Panc1 (cell line): ENCODE data around the gene FBLN2. TPM values are rescaled to one million over a fixed set of nuclear protein-coding genes. Genes with fewer than 3 reads are reported as not detected.

Experiments used
- ATAC-seq: fragments of 200-7000 bp; cut with Tn5 transposase; 2 replicates; pipeline ENCODE4 v1.9.1; 2020; ENCODE audit warnings: mild to moderate bottlenecking, moderate library complexity
- BruUV-seq: library from RNA; stranded (reverse); fragments of 400-500 nt; replicated peaks from 2 replicates; lab custom pipeline; 2021; lab: Mats Ljungman, UMichigan
- CTCF ChIA-PET: fragments of 300-600 bp; sonication (Branson Sonifier 250); formaldehyde crosslinking; loops from one replicate; lab custom pipeline; 2022; ENCODE audit warnings: antibody characterized with exemption; lab: Charles Lee
- POLR2A ChIA-PET: fragments of 300-600 bp; sonication (Branson Sonifier 250); formaldehyde crosslinking; loops from one replicate; lab custom pipeline; 2022; ENCODE audit warnings: antibody characterized with exemption; lab: Charles Lee
- DNase-seq: peaks from one replicate; pipeline ENCODE4 v3.0.0-alpha.2; 2010; ENCODE audit warnings: low read depth, low spot score
- H3K27ac ChIP-seq: 2 replicates; pipeline ENCODE4 v1.5.1; 2011; ENCODE audit warnings: mild to moderate bottlenecking, low read length, inconsistent platforms
- H3K27me3 ChIP-seq: fragments of 200-500 bp; sonication (Bioruptor generic); 2 replicates; pipeline ENCODE4 v1.6.0; 2014; ENCODE audit warnings: low read length, inconsistent platforms; ENCODE audit not compliant: control insufficient read depth, insufficient read depth
- H3K36me3 ChIP-seq: fragments of 200-500 bp; sonication (Bioruptor generic); 2 replicates; pipeline ENCODE4 v1.5.1; 2014; ENCODE audit warnings: inconsistent platforms, mild to moderate bottlenecking, low read length, moderate library complexity; ENCODE audit not compliant: control insufficient read depth, insufficient read depth
- H3K4me1 ChIP-seq: 2 replicates; pipeline ENCODE4 v1.5.1; 2011; ENCODE audit warnings: inconsistent platforms, mild to moderate bottlenecking, low read length, moderate library complexity; ENCODE audit not compliant: control insufficient read depth, insufficient read depth
- H3K4me3 ChIP-seq, 2 experiments: 2 replicates each; pipeline ENCODE4 v1.5.1; 2011 to 2012; ENCODE audit warnings: low read depth in 2 of 2, low read length in 2 of 2, mild to moderate bottlenecking in 2 of 2, inconsistent platforms in 1 of 2, moderate library complexity in 1 of 2
- H3K9me3 ChIP-seq: fragments of 200-500 bp; sonication (Bioruptor generic); 2 replicates; pipeline ENCODE4 v1.5.1; 2014; ENCODE audit warnings: low read depth, mild to moderate bottlenecking, inconsistent platforms, low read length, moderate library complexity; ENCODE audit not compliant: control insufficient read depth, insufficient read depth
- CTCF ChIP-seq: fragments of 450-650 bp; IDR thresholded peaks from 2 replicates; pipeline ENCODE4 v1.5.1; 2017; ENCODE audit warnings: mild to moderate bottlenecking
- POLR2AphosphoS5 ChIP-seq: IDR thresholded peaks from 2 replicates; pipeline ENCODE4 v1.6.1; 2012; ENCODE audit warnings: mild to moderate bottlenecking, low read depth, low read length, moderate library complexity
- SIN3A ChIP-seq: IDR thresholded peaks from 2 replicates; pipeline ENCODE4 v1.6.1; 2012; ENCODE audit warnings: low read depth, mild to moderate bottlenecking, low read length, moderate library complexity, borderline replicate concordance; ENCODE audit not compliant: insufficient read depth
- TCF7L2 ChIP-seq: IDR thresholded peaks from 2 replicates; pipeline ENCODE4 v1.6.1; 2011; ENCODE audit warnings: mild to moderate bottlenecking, low read depth, low read length, inconsistent platforms
- in situ Hi-C: cut with HindIII; loops from 2 replicates; pipeline ENCODE4 v1.10.0; 2016; ENCODE audit warnings: low sequenced_read_pairs, low pct_unique_long_range_greater_than_20kb
- intact Hi-C: fragments of 100-400 bp; cut with micrococcal nuclease; formaldehyde crosslinking; loops from one replicate; pipeline ENCODE4 v1.10.0; 2022; ENCODE audit not compliant: unreplicated experiment
- total RNA-seq: library from RNA; stranded (reverse); gene quantifications from one replicate; pipeline ENCODE4 v1.2.1, GENCODE V29; 2021; ENCODE audit not compliant: unreplicated experiment
- TF ChIP-seq, protein P1 (sequence below), 2 experiments: IDR thresholded peaks; 2 replicates each; pipeline ENCODE4 v1.6.1; 2011 to 2012; ENCODE audit warnings: low read depth in 2 of 2, control low read depth in 1 of 2, low read length in 1 of 2, mild to moderate bottlenecking in 1 of 2, moderate library complexity in 1 of 2; ENCODE audit not compliant: insufficient read depth in 1 of 2

Gene FBLN2
- total RNA-seq, 1 experiment from 2014 or later = 0.44 TPM

GRCh38 chr3:13553686-13554085 lies 4.8 kb downstream of the FBLN2 start:
- H3K27me3 ChIP-seq = no peaks in the 10 kb centered on the region
- intact Hi-C loops = no loop called here

GRCh38 chr3:13555753-13556152 lies 6.8 kb downstream of the FBLN2 start:
- ChIA-PET POLR2A (no interaction called here), CTCF (no interaction called here)
- DNase-seq = no peak
- in situ Hi-C loops = no loop called here
- Histone ChIP-seq H3K4me3 (no peak overlapping the region), H3K4me1 (no peaks in the 10 kb centered on the region), H3K9me3 (no peaks in the 10 kb centered on the region), H3K27me3 (no peaks in the 10 kb centered on the region), H3K27ac (no peak overlapping the region), H3K36me3 (no peaks in the 10 kb centered on the region)
- intact Hi-C loops = no loop called here
- TF ChIP-seq TCF7L2 (no peak), SIN3A (no peak), CTCF (no peak)
- TF ChIP-seq, protein P1, sequence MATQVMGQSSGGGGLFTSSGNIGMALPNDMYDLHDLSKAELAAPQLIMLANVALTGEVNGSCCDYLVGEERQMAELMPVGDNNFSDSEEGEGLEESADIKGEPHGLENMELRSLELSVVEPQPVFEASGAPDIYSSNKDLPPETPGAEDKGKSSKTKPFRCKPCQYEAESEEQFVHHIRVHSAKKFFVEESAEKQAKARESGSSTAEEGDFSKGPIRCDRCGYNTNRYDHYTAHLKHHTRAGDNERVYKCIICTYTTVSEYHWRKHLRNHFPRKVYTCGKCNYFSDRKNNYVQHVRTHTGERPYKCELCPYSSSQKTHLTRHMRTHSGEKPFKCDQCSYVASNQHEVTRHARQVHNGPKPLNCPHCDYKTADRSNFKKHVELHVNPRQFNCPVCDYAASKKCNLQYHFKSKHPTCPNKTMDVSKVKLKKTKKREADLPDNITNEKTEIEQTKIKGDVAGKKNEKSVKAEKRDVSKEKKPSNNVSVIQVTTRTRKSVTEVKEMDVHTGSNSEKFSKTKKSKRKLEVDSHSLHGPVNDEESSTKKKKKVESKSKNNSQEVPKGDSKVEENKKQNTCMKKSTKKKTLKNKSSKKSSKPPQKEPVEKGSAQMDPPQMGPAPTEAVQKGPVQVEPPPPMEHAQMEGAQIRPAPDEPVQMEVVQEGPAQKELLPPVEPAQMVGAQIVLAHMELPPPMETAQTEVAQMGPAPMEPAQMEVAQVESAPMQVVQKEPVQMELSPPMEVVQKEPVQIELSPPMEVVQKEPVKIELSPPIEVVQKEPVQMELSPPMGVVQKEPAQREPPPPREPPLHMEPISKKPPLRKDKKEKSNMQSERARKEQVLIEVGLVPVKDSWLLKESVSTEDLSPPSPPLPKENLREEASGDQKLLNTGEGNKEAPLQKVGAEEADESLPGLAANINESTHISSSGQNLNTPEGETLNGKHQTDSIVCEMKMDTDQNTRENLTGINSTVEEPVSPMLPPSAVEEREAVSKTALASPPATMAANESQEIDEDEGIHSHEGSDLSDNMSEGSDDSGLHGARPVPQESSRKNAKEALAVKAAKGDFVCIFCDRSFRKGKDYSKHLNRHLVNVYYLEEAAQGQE (IDR thresholded peaks at IDR 0.05; ENCODE audit: insufficient read depth in 1 of 2, low read depth in 2 of 2, low read length in 1 of 2) = no peak
- no peak for ATAC-seq
- BruUV-seq = no TSS peak

More at GRCh38 chr3:13553686-13554085, 4.8 kb downstream of the FBLN2 start:
- TF ChIP-seq TCF7L2 (no peak), CTCF (no peak), POLR2AphosphoS5 (no peak), SIN3A (no peak)
- TF ChIP-seq, protein P1 (IDR thresholded peaks at IDR 0.05; ENCODE audit: insufficient read depth in 1 of 2, low read depth in 2 of 2, low read length in 1 of 2) = no peak
- DNase-seq (no peak), ATAC-seq (no peak)
- no peaks in the 10 kb centered on the region for H3K36me3 ChIP-seq
- H3K4me1 ChIP-seq = no peaks in the 10 kb centered on the region
- no peak overlapping the region for H3K4me3 ChIP-seq
- no peaks in the 10 kb centered on the region for H3K9me3 ChIP-seq
- no TSS peak for BruUV-seq
- POLR2A ChIA-PET = no interaction called here
- no peak overlapping the region for H3K27ac ChIP-seq
- in situ Hi-C loops = no loop called here
- CTCF ChIA-PET = no interaction called here
